HG03565 (cell line): Measurements from ENCODE around the gene PLK2.

Experiments used
- ATAC-seq: cut with Tn5 transposase; IDR thresholded peaks from one replicate; pipeline ENCODE4 v1.9.1; 2021; ENCODE audit warnings: mild to moderate bottlenecking, moderate library complexity; ENCODE audit not compliant: unreplicated experiment

The PLK2 gene

DNA sequence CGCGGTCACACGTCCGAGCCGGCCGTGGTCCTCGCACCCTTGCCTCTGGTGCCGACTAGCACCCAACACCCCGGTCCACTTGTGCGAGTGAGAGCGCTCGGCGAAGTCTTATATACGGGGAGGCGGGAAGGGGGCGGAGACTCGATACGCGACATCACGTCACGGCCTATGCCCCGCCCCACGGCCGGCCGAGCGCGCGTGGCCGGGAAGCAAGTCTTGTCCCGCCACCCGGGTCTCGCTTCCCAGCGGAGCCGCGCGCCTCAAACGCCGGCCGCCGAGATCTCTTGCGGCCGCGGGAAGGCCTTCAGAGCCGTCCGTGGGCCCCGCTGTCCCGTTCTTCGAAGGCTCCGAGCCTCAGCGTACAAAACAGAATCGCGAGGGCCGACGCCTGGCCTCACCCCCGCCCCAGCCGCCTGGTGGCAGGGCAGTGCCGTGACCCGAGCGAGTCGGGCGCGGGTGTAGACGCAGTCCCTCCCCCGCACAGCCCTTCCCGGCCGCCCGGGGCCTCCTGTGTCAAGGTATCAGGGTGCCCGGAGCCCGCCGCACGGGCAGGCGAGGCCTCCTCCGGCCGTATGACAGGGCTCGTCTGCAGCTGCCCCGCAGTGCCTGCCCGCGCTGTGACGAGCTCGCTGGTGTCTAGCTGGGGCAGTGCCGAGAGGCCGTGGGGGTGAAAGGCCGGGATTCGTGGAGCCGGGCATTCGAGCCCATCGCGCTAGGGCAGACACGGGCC is at the start of gene PLK2:
TSS of gene PLK2 (minus strand) at position 85 of the 730 bp plus-strand sequence. CDS start 127 bp downstream, outside the sequence.
- ATAC-seq: peak; percentile 64

DNA sequence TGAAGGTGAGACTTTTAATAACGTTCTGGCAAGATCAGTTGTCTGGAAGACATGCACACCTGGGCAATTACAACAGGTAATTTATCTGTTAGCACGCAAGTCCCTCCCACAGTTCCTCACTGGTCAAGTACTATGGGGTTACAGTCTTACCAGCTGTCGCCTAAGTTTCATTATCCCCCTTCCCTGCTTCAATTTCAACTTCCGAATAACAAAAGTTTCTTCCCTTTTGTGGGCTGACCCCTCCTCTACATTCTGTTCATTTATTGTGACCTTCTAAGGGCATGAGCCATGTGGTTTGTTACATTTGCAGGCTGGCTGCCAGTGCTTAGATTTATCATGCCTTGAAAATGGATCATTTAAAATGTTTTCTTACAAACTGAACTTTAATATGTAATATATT is 47.8 kb upstream of the PLK2 start:
- no peak for ATAC-seq

DNA sequence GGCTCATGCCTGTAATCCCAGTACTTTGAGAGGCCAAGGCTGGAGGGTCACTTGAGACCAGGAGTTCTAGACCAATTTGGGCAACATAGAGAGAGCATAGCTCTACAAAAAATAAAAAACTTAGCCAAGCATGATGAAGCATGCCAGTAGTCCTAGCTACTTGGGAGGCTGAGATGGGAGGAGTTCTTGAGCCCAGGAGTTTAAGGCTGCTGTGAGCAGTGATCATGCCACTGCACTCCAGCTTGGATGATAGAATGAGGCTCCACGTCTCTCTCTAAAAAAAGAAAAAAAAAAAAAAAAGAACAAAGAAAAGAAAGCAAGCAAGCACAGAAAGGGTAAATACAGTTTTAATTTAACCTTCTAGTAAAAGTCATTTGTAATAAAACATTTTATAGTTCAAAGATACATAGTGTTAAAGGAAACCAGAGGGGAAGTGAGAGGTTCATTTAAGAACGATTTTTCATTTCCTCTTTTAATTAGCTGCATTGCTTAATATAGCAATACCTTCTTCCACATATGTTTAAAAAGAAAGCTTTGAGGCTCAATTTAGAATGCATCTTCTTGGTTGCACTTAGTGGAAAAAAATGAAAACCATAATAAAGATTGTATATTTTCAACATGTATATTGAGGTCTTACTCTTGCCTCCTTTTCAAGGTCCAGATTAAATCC is 46.2 kb upstream of the PLK2 start:
- peak; percentile 73 for ATAC-seq

DNA sequence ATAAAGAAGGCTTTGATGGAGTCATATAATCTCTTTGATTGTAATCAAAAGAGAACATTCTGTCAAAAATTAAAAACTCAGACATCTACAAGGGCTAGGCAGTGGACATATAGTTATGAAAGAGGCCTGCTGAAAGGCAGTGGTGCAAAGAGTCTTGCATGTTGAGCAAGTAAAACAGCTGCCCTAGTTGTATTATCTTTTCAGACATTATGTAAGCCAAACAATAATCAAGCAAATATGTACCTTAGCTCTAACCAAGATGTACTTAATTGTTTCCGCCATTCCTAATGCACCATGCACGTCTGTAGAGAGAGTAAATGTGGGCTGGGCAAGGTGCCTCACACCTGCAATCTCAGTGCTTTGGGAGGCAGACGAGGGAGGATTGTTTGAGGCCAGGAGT is 45.6 kb upstream of the PLK2 start:
- no peak for ATAC-seq

DNA sequence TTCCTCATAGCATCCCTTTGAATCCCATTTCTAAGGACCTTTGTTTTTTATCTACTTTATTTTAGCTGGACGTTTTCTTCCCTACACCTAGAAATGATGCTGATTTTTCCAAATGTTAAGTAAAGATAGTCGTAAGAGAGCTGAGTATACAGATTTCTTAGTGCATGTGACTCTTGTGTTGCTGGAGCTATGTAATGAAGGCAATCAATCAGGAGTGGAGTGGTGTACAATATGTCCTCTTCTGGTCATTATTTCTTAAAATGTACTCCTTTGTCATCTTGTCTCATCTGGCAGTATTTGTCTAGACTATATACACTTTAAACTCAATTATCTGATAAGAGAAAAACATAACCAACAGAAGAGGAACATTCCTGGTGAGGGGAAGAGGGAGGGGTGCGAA is 44.9 kb upstream of the PLK2 start:
- no peak for ATAC-seq

DNA sequence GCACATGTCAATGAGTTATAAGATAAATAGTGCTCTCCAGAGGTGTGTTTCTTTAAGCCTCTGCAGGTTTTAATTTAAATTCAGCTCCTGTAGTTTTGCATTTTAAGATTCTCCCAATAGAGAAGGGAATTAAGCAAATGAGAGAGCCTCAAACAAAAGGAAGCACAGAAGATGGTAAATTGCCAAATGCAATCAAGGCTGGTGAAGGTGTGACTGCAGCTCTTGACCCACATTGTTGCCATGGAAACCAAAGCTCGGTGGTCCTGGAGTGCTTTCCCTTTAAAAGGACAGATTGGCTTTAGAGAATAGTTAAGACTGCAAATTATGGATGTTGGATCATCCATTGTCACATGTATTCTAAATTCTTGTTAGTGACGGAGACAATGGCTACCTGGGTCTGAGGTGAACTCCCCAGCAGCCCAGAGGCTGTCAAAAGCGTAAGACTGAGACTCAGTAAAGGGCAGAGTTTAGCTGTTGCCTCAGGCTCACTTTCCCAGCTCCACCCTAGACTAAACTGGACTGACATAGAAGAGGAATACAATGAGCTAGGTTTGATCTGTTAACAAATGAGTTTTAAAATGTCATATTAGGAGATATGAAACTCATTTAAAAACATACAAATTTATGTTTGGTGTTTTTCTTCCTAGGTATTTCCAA is 43.6 kb upstream of the PLK2 start:
- no peak for ATAC-seq

DNA sequence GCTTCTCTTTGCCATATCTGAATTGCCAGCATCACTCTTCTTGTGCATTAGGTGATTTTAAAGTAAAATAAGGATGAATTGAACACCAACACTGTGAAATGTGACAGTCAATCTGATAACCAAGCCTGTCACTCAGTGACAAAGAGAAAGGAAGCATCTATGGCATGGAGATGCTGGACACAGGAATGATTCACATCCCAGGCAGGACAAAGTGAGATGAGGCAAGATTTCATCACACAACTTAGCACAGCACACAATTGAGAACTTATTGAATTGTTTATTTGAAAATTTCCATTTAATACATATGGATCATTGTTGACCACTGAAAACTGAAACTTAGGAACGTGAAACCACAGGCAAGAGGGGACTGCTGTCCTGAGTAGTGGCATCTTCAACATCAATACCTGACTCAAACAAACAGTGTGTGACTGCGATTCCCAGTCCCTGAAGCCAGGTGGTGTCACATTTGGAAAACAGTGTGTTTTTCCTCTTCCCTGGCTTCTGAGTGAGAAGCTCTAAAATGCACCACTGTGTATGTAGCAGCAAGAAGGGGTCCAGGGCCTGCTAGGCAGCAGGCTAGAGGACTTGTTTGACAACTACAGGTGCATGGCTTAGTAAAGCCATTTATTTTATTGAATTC is 42.0 kb upstream of the PLK2 start:
- ATAC-seq: no peak

DNA sequence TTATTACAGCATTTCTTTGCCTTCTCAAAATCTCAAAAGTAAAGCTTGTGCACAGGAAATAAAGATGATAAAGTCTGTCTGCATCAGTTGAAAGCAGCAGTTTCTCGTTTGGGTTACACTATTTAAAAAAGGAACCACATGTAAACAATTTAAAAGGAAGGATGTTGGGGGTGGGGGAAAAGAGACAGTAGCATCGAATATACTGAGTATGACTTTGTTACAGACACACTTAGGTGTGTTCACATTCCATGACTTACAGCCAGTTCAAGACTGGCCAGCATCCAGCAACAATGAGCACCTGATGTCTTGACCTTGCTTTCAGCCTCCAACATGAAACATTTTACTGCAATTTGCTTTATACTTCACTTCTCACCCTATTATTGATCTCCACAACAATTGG is 40.1 kb upstream of the PLK2 start:
- no peak for ATAC-seq

DNA sequence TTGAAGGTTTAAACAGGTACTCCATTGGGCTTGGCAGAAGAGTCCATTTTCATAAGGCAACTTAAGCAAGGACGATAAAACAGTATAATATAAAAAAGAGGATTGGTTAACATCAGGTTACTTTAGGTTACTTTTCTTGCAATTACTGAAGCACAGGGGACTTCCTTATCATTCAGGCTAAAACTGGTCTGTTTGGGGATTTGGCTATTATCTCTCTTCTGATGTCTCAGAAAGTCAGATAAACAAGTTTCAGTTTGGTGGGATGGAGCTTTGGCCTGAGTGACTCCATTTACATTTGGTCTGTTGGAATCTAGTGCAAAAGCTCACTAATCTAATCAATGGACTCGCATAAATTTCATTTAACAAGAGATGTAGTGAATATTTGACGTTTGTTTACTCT is 39.3 kb upstream of the PLK2 start:
- ATAC-seq: no peak

DNA sequence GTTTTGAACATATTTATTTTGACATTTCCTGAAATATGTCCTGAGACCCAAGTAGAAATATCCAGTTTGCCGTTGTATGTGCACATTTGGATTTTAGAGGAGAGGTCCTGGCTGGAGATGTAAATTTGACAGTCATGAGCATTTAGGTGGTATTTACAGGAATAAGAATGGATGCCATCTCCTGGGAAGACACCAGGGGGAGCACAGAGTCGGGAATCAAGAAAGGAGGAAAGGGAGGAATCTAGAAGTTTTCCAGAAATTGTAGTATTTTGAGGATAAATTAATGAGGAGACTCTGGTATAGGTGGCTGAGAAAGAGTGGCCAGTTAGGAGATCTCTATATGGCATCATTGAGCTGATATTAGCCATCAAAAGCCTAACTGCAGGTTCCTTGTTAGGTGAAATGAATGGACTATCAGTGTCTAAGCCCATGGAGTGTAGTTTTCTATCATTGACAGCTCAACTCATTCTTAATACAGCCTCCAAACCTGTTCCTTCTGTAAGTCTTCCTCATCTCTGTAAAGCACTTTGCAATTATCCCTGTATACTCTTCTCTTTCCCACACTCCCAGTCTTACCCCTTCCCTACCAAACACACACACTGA is 38.6 kb upstream of the PLK2 start:
- no peak for ATAC-seq

DNA sequence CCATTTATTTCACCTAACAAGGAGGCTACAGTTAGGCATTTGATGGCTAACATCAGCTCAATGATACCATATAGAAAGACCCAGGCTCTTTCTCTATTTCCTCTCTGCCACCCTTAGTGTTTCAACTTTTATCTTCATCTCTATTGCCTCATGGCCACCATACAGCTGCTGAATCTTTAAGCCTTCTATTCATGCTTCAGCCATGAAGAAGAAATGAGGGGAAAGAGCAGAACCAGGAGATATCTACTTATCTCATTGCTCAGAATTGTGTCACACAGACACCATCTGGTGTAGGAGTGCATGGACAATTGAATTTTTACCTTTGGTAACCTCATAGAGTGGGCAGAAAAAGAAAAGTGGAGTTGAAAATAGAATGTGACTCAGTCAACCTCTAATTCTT is 38.0 kb upstream of the PLK2 start:
- ATAC-seq: no peak

DNA sequence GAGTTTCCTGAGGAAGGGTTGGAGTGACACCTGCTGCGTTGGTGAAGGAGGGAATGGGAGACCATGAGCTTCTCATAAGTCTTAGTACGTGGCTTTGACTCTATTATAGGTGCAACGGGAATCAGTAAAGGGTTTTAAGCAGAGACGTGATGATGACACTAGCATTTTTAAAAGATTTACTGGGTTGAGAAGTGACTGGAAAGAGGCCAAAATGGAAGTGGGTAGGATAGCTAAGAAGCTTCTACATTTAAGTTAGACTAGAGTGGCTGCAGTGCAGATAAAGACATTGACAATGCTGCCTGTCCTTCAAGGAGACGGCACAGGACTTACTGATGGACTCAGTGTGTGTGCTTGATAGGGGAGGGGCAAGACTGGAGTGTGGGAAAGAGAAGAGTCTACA is 37.5 kb upstream of the PLK2 start:
- no peak for ATAC-seq

DNA sequence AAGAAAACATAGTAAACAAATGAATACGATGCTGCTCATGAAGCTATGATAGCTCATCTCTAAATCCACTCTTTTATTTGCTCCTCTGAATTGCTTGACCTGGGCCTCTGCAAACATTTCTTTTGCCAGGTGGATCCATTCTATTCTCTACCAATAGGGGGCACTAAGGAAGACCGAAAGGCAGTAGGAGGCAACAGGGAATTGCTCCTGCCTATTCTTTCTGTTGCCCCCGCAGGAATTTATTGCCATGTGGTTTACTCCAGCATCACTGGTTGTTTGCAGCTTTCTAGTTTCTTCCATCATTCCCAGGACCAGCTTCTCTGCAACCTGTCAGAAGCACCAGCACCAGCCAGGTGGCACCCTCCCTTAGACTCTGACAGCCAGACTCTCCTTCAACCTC is 36.6 kb upstream of the PLK2 start:
- no peak for ATAC-seq

DNA sequence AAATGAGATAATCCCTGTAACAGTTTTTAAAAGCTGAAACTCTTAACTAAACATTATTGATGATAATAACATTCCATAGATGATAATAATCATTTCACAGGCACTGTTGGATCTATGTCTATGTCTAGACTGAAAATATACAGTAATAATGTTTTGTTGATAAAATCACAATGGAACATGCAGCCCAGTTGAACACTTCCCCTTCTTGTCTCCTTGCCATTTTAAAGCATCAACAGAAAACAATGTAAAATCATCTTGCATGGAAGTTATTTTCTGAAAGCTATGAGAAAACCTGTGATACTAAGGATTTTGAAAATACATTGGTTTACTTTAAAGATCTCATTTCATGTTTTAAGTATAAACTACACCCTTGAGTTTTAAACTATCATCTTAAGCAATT is 33.3 kb upstream of the PLK2 start:
- ATAC-seq: no peak

DNA sequence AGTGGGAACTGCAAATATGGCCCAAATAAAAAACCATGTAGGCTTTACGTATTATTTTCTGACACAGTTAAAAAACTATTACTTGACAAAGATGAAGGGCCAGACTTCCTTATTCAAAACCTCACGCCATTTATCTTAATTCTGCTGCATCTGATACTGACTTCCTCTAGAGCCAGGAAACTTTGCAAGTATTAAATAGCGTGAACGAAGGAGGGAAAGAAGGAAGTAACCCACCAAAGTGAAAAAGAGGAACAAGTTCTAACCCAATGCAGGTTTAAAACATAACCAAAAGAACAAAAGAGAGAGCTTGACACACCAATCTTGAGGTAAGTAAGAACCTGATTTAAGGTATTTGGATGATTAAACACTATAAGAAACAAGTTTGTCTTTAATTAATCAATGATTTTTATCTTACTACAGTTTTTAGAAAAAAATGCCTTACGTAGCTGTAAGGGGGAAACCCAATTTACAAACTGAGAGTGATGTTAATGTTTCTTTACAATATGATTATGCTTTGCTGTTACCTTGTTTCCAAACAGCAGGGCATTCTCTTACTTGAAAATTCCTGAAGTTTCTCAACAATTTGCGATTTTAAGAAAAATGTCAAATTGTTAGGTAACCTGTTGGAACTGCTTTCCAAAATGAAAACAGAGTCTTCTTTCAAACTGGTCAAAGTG is 31.5 kb upstream of the PLK2 start, which contains the start of gene GAPT:
TSS of gene GAPT (plus strand) at position 220 of the 677 bp plus-strand sequence. CDS start 3,102 bp downstream, outside the sequence.
- peak; percentile 81 for ATAC-seq

DNA sequence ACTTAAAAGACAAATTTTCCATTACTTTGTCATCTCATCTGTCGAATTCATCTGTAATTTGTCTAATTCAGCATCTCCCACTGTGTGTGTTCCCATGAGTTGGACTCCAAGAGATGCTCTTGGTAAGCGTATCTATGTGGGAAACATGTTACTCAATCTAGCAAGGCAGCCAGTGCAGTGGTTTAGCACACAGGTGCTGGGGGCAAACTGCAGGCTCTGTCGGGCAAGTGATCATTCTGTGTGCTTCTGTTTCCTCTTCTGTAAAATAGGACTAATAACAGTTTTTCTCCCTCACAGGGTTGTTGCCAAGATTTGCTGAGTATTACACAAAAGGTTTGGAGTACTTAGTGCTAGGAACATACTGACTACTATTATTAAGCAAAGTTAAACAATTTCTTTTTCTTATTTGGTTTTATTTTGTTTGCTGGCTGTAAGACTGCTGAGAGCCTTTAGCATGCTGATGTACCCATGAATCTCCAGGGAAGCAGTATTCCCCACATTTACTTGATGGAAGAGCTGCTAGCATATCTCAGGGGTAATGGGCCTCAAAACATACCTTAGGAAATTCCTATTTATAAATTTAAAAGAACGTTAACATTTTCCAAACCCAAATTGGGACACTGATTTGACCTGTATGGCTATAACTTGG is 30.6 kb upstream of the PLK2 start:
- no peak for ATAC-seq

DNA sequence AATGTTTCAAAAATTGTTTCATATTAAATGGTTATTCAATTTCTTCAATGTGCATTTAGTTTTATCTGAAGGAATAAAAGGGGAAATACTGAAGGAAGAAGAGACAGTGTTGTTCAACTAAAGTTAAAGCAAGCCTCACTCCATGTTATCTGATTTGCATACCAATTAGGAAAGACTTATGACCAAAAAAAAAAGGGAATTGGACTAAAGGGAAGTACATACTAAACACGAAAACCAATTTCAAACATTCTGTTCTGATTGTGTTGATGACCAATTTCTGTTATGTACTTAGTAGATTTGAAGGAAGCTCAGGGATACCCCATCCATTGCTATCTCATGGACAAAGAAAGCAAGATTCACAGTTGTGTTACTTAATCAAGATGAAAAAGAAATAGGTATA is 26.4 kb upstream of the PLK2 start:
- ATAC-seq: no peak

DNA sequence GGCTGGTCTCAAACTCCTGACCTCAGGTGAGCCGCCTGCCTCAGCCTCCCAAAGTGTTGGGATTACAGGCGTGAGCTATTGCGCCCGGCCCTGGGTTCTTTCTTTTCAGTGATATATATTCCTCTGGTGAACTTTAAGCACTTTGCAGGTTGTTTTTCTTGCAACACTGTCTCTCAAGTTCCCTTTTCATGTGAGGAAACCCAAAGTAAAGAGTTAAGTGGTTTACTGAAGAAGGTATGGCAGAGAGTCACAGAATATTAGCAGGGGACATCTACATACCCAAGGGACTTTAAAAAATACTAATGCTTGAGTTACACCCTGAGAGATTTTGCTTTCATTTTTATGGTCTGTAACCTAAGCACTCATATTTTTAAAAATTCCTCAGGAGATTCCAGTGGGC is 24.6 kb upstream of the PLK2 start:
- ATAC-seq: no peak

DNA sequence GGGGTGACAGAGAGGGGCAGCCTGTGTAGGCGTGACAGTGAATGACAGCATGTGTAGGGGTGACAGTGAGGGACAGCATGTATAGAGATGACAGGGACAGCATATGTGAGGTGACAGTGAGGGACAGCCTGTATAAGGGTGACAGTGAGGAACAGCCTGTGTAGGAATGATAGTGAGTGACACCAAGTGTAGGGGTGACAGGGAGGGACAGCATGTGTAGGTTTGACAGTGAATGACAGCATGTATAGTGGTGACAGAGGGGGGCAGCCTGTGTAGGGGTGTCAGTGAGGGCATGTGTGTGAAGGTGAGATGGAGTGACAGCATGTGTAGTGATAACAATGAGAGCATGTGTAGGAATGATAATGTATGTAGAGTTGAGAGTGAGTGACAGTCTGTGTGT is 22.6 kb upstream of the PLK2 start:
- ATAC-seq: no peak

DNA sequence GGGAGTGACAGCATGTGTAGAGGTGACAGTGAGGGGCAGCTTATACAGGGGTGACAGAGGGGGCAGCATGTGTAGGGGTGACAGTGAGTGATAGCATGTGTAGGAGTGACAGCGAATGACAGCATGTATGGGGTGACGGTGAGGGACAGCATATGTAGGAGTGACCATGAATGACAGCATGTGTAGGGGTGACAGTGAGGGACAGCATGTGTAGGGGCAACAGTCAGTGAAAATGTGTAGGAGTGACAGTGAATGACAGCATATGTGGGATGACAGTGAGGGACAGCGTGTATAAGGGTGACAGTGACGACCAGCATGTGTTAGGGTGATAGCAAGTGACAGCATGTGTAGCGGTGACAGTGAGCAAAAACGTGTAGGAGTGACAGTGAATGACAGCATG is 21.9 kb upstream of the PLK2 start:
- ATAC-seq: no peak
